HCT116 (cell line): ENCODE results near the gene PRPF6.

Source experiments
- CBX3 ChIP-seq: IDR thresholded peaks from 2 replicates; pipeline ENCODE4 v1.6.1; 2012; ENCODE audit warnings: low read depth
- EZH2 ChIP-seq: fragments of 200-600 bp; sonication (generic); IDR thresholded peaks from 2 replicates; pipeline ENCODE4 v1.6.1; 2017; ENCODE audit warnings: antibody characterized with exemption, mixed run types
- POLR2A ChIP-seq: IDR thresholded peaks from 2 replicates; pipeline ENCODE4 v1.7.0; 2011; ENCODE audit warnings: borderline replicate concordance; ENCODE audit not compliant: insufficient read depth, insufficient read length; ENCODE audit errors: extremely low read depth
- POLR2AphosphoS5 ChIP-seq: IDR thresholded peaks from 2 replicates; pipeline ENCODE4 v1.6.1; 2011; ENCODE audit warnings: mild to moderate bottlenecking, low read depth, low read length, moderate library complexity
- SIN3A ChIP-seq: IDR thresholded peaks from 2 replicates; pipeline ENCODE4 v1.6.1; 2012; ENCODE audit warnings: low read depth
- YY1 ChIP-seq: IDR thresholded peaks from 2 replicates; pipeline ENCODE4 v1.6.1; 2011; ENCODE audit warnings: low read length, low read depth, moderate library complexity, mild to moderate bottlenecking; ENCODE audit not compliant: insufficient replicate concordance; ENCODE audit errors: extremely low read depth
- TF ChIP-seq, protein P1 (sequence below), 3 experiments: fragments of 200-600 bp in 1 of 3; sonication (generic) in 1 of 3; IDR thresholded peaks in 2 of 3; conservative IDR thresholded peaks in 1 of 3; 2 replicates each; pipeline ENCODE4 v1.5.1; 2012 to 2017; ENCODE audit warnings: low read depth in 2 of 3, low read length in 2 of 3, antibody characterized with exemption in 1 of 3, borderline replicate concordance in 1 of 3, control low read depth in 1 of 3, mild to moderate bottlenecking in 1 of 3, mixed read lengths in 1 of 3, mixed run types in 1 of 3, moderate library complexity in 1 of 3; ENCODE audit not compliant: insufficient read depth in 1 of 3

DNA sequence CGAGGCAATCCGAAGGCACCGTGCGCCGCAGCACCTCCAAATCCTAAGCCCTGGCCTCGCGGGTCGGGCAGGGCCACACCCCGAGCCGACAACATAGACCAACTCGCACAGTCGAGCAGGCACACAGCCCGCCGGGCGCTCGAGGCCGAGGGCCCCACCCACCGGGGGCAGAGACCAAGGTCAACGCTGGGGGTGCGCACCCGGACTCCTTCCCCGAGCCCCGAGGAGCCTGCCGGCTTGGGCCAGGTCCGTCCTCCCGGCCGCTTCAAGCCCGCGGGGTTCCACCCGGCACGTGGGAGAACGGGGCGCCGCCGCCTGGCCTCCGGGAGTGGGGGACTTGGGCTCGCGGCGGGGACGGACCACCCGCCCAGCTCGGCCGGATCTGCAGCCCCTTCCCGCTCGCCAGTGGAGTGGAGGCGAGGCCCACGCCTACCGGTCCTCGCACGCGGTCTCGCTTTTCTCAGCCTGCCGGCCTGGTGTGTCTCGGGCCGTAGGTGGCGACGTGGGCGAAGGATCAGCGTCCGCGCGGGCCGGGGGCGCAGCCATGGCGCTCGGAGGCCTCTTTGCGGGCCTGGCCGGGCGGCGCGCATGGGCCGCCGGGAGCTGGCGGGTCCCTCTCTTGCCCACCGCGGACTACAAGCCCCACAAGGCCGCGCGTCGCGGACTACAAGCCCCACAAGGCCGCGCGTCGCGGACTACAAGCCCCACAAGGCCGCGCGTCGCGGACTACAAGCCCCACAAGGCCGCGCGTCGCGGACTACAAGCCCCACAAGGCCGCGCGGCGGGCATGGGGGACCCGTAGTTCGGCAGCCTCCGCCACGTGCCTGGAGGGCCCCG lies 24.9 kb upstream of the PRPF6 start, which contains the start of gene UCKL1:
- TF ChIP-seq, protein P1, sequence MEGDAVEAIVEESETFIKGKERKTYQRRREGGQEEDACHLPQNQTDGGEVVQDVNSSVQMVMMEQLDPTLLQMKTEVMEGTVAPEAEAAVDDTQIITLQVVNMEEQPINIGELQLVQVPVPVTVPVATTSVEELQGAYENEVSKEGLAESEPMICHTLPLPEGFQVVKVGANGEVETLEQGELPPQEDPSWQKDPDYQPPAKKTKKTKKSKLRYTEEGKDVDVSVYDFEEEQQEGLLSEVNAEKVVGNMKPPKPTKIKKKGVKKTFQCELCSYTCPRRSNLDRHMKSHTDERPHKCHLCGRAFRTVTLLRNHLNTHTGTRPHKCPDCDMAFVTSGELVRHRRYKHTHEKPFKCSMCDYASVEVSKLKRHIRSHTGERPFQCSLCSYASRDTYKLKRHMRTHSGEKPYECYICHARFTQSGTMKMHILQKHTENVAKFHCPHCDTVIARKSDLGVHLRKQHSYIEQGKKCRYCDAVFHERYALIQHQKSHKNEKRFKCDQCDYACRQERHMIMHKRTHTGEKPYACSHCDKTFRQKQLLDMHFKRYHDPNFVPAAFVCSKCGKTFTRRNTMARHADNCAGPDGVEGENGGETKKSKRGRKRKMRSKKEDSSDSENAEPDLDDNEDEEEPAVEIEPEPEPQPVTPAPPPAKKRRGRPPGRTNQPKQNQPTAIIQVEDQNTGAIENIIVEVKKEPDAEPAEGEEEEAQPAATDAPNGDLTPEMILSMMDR (IDR thresholded peaks at IDR 0.05 in 2 of 3, conservative IDR thresholded peaks at IDR 0.05 in 1 of 3; ENCODE audit: borderline replicate concordance in 1 of 3, insufficient read depth in 1 of 3, low read depth in 2 of 3, low read length in 2 of 3): no peak
- TF ChIP-seq POLR2A (no peak), SIN3A (no peak), EZH2 (no peak), POLR2AphosphoS5 (peak; percentile 87), CBX3 (no peak), YY1 (peak; percentile 85)
